GM19467 (cell line): ENCODE measurements around the gene HSBP1L1.

Source experiments
- ATAC-seq: cut with Tn5 transposase; IDR thresholded peaks from one replicate; pipeline ENCODE4 v1.9.1; 2021; ENCODE audit warnings: mild to moderate bottlenecking, moderate library complexity; ENCODE audit not compliant: unreplicated experiment

HSBP1L1 gene

GRCh38 chr18:79944126-79944731 is 20.2 kb upstream of the HSBP1L1 start:
- ATAC-seq, result no peak

GRCh38 chr18:79944746-79945117 is 19.7 kb upstream of the HSBP1L1 start:
- ATAC-seq, result no peak

GRCh38 chr18:79945118-79946042 is 19.1 kb upstream of the HSBP1L1 start:
- ATAC-seq, result no peak

DNA sequence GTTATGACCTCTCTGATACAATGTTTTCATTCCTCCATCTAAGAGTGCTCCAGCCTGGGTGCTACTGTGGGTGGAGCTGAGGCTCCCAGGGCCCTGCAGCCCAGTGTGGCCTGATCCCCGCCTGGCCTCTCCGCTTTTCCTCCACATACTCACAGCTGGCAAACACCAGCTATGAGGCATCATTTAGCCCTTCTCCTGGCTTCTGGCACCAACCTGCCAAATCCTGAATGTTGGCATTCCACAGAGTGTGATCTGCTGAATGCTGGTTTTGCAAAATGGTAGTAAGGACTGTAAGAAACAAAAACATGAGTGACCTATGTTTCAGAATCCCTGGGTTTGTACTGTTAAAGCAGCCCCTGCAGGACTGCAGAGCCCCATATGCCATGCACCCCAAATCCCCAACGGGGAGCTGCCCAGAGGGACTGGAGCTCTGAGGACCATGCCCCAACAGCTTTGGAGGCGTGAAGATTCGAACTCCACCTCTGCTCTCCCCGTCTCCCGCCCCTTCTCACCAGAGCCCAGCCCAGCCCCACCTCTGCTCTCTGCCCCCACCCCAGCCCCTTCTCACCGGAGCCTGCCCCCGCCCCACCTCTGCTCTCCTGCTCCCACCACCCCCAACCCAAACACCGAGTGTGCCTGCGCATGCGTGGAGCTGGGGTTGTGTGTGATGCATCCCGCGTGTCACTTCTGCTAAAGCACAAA is 17.2 kb upstream of the HSBP1L1 start:
- ATAC-seq, result no peak

DNA sequence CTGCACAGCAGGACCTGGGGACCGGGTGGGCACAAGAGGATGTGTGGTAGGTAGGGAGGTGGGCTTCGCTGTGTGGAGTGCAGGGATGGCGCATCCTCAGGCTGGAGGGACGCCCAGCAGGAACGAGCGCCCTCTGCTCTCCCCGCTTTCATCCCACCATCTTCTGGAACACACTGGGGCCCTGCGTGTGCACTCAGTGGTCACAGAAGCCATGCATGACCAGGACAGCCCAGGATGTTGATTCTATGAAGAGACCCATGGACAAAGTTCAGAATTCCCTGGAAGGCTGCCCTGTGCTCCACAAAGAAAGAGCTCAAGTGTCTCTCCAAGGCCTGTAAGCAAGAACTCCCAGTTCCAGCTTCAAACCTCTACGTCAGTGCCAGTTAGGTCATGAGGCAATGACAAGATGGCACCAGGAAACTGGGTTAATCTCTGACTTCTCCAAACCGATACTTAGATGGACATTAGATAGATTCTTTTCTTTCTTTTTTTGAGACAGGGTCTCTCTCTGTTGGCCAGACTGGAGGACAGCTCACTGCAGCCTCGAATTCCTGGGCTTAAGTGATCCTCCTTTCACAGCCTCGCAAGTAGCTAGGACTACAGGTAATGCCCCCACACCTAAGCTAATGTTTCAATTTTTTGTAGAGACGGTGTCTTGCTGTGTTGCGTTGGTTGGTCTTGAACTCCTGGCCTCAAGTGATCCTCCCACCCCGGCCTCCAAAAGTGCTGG is 16.4 kb upstream of the HSBP1L1 start:
- no peak for ATAC-seq

GRCh38 chr18:79948719-79949411 is 15.6 kb upstream of the HSBP1L1 start:
- no peak for ATAC-seq

DNA sequence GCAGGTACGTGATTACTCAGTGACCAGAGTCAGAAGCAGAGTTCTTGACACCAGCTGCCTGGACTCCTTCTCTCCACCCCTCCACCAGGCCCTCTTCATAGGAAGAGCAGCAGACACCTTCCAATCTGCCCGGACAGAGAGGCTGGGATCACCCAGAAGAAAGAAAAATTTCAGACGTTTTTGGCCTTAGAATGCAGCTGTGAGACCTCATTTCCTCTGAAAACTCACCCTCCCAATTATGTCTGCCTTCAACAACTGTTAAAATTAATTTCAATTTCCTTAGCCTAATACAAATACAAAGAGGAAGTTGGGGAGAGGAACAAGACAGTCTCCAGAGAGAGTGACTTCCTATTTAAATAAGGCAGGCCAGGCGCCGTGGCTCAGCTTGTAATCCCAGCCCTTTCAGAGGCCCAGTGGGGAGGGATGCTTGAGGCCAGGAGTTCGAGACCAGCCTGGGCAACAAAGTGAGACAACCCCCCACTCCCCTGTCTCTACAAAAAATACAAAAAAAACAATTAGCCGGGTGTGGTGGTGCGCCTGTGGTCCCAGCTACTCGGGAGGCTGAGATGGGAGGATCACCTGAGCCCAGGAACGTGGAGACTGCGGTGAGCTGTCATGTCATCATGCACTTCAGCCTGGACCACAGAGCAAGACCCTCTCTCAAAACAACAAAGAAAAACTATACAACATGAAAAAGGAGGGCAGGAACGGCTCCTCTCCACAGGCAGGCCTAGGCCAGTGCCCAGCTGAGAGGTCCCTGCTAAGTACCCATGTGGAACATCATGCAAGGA is 14.6 kb upstream of the HSBP1L1 start:
- no peak for ATAC-seq

DNA sequence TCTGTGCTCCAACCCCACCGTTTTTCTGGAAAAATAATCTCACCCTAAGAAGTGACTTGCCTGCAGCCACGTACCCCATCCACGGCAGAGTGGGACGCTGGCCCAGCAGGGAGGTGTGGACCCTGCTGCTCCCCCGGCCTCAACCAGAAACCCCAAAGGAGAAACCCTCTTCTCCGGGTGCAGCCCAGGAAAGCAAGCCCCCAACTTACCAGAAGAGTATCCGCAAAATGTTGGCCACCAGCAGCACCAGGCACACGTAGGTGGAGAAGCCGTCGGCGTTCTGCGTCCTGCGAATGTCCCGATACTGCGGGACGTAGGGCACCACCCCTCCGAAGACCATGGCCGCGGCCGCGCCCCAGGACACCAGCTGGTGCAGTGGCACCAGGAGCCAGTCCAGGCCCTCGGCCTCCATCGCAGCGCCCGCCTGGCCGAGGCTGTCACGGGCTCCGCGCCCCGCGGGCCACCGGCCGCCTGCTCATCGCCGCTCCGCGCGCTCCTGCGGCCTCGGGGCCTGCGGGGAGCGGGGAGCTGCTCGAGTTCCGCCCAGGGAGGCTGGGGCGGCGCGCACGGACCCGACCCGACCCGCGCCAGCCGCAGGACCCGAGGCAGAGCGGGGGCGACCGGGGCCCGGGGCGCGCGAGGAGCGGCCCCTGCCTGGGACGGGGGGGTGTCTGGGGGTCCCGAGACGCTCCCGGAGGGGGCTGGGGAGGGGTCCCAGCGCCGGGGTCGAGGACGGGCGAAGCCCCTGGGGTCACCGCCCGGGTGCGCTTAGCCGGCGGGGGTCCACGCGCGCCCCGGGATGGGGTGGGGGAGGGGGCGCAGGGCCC is 13.7 kb upstream of the HSBP1L1 start:
- peak; percentile 23 for ATAC-seq

- ATAC-seq, result peak; percentile 86
Observed at GRCh38 chr18:79951545-79952455, 12.6 kb upstream of the HSBP1L1 start, which contains the start of gene SLC66A2. Gene SLC66A2 (minus strand): TSS chr18:79951653. CDS start chr18:79950926, 727 bp downstream.

DNA sequence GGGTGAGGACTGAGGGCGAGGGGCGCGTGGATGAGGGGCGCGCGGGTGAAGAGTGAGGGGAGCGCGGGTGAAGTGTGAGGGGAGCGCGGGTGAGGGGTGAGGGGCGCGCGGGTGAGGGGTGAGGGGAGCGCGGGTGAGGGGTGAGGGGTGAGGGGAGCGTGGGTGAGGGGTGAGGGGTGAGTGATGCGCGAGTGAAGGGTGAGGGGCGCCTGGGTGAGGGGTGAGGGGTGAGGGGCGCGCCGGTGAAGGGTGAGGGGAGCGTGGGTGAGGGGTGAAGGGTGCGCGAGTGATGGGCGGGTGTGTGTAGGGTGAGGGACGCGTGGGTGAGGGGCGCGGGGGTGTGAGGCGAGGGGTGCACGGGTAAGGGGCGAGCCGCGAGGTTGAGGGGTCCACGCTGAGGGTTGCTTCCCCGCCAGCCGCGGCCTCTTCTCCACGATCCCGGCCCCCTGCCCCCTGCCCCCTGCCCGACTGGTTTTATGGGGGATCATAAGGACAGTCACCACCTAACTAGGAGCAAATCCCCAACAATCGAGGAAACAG is 11.9 kb upstream of the HSBP1L1 start:
- no peak for ATAC-seq

GRCh38 chr18:79952996-79953559 is 11.4 kb upstream of the HSBP1L1 start:
- no peak for ATAC-seq

DNA sequence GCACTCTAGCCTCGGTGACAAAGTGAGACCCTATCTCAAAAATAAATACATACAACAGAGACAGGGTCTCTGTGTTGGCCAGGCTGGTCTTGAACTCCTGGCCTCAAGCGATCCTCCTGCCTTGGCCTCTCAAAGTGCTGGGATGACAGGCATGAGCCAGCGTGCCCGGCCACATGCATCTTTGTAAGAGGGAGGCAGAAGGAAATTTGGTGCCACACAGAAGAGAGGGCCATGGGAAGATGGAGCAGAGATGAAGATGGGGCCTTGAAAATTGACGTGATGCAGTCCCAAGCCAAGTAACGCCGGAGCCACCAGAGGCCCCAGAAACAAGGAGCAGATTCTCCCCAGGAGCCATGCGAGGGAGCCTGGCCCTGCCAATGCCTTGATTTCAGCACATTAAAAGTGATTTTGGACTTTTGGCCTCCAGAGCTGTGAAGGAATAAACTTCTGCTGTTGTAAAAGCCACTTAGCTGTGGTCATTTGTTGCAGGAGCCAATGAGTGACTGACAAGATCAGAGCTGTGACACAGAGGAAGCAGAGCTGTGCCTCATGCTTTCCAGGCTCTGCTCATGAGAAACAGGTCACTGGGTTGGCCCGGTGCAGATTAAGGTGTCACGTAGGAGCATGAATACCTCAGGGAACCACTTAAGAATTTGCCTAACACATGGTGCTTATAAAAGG is 10.3 kb upstream of the HSBP1L1 start:
- ATAC-seq, result no peak

DNA sequence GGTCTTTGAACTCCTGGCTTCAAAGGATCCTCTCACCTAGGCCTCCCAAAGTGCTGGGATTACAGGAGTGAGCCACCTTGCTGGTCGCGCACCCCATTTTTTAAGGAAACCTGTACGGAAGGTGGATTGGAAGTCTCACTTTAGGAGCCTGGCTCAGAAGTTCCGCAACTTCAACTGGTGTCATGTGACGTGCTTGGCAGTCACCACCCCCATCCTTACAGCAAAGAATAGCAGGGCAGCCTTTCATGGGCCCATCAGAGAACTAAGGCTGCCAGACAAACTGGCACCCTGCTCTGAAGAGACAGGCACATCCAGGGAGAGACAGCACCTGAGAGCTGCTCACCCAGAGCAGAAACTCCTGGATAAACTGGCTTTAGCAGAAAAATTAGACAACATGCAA is 9.7 kb upstream of the HSBP1L1 start:
- no peak for ATAC-seq

GRCh38 chr18:79955302-79956075 is 9.0 kb upstream of the HSBP1L1 start:
- ATAC-seq, result no peak

GRCh38 chr18:79956276-79956675 is 8.2 kb upstream of the HSBP1L1 start:
- ATAC-seq, result no peak

- ATAC-seq, result no peak
Observed at GRCh38 chr18:79958981-79959380, 5.5 kb upstream of the HSBP1L1 start.
